Measurements from ENCODE around the gene YWHAE. TPM values are rescaled to one million over a fixed set of nuclear protein-coding genes. Genes with fewer than 3 reads are reported as not detected.

The YWHAE gene
- total and polyA plus RNA-seq, 9 of the 15 experiments (the other 6 are each of a cell fraction or from before 2014, with no cell fraction given): 184 to 727 (median 448) TPM

- TF ChIP-seq NCOA4 (IDR thresholded peaks at IDR 0.05; ENCODE audit: partially characterized antibody) (no peak), GABPA (tag; conservative IDR thresholded peaks at IDR 0.05; ENCODE audit: low read depth) (peak; percentile 51), STAT6 (CRISPR knock-in tag; IDR thresholded peaks at IDR 0.05) (no peak), DDX20 (tag; IDR thresholded peaks at IDR 0.05; ENCODE audit: low read depth) (no peak), RBFOX2 (IDR thresholded peaks at IDR 0.05; ENCODE audit: low read depth, low read length) (no peak), ZEB2 (IDR thresholded peaks at IDR 0.05) (no peak), AFF1 (IDR thresholded peaks at IDR 0.05; ENCODE audit: low read depth in 1 of 2, partially characterized antibody in 2 of 2) (no peak), THAP12 (CRISPR knock-in tag; IDR thresholded peaks at IDR 0.05) (no peak), ZNF146 (CRISPR knock-in tag; IDR thresholded peaks at IDR 0.05; ENCODE audit: unreplicated experiment) (no peak), FIP1L1 (IDR thresholded peaks at IDR 0.05; ENCODE audit: low read depth, low read length, poor library complexity, severe bottlenecking) (no peak), STAT5B (CRISPR knock-in tag; IDR thresholded peaks at IDR 0.05) (no peak), KDM4B (IDR thresholded peaks at IDR 0.05; ENCODE audit: borderline replicate concordance in 2 of 2, low read depth in 1 of 2) (no peak), CCAR2 (IDR thresholded peaks at IDR 0.05; ENCODE audit: low read depth, low read length) (no peak), ZNF174 (CRISPR knock-in tag; IDR thresholded peaks at IDR 0.05) (no peak)
- TF ChIP-seq, protein P1, sequence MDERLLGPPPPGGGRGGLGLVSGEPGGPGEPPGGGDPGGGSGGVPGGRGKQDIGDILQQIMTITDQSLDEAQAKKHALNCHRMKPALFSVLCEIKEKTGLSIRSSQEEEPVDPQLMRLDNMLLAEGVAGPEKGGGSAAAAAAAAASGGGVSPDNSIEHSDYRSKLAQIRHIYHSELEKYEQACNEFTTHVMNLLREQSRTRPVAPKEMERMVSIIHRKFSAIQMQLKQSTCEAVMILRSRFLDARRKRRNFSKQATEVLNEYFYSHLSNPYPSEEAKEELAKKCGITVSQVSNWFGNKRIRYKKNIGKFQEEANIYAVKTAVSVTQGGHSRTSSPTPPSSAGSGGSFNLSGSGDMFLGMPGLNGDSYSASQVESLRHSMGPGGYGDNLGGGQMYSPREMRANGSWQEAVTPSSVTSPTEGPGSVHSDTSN (CRISPR knock-in tag; IDR thresholded peaks at IDR 0.05; ENCODE audit: low read depth): no peak
- TF ChIP-seq, protein P1 (tag; conservative IDR thresholded peaks at IDR 0.05; ENCODE audit: low read depth): peak; percentile 43
Measured at GRCh38 chr17:1413281-1413791, 13.3 kb upstream of the YWHAE start (continued).

Data from K562 (cell line).